HepG2 (cell line): ENCODE data around the gene ZIC4. TPM values are rescaled to one million over a fixed set of nuclear protein-coding genes. Genes with fewer than 3 reads are reported as not detected.

Experiments
- ATAC-seq: fragments of 200-7000 bp; cut with Tn5 transposase; 3 replicates; pipeline ENCODE4 v1.9.1; 2020; ENCODE audit warnings: mild to moderate bottlenecking, moderate library complexity
- BruUV-seq: library from RNA; stranded (reverse); fragments of 400-500 nt; replicated peaks from 2 replicates; lab custom pipeline; 2021; lab: Mats Ljungman, UMichigan
- CTCF ChIA-PET: fragments of 300-600 bp; formaldehyde crosslinking; extraction: SDS; loops from one replicate; lab custom pipeline; 2021; ENCODE audit warnings: low total read pairs, inconsistent platforms, low intra/inter-chr PET ratio; lab: Yijun Ruan, JAX
- POLR2A ChIA-PET: fragments of 350-600 bp; sonication (Branson Sonifier 250); formaldehyde crosslinking; loops from one replicate; lab custom pipeline; 2020; ENCODE audit warnings: antibody characterized with exemption, inconsistent platforms; lab: Yijun Ruan, JAX
- DNase-seq: peaks from one replicate; pipeline ENCODE4 v3.0.0-alpha.2; 2015; ENCODE audit warnings: low spot score
- FAIRE-seq: peaks from 3 replicates; lab custom pipeline; 2011; peaks lifted over from hg19 to GRCh38; lab: Jason Lieb, UNC
- H2AFZ ChIP-seq: one replicate; pipeline ENCODE4 v1.6.1; 2011; ENCODE audit warnings: low read length, inconsistent platforms
- H3K27ac ChIP-seq: fragments of 300-600 bp; 3 replicates; pipeline ENCODE4 v1.8.0; 2011; ENCODE audit warnings: mixed run types, mild to moderate bottlenecking, mixed read lengths, low read length, inconsistent platforms; ENCODE audit not compliant: insufficient read depth; ENCODE audit errors: extremely low read length
- H3K27me3 ChIP-seq, 2 experiments: fragments of 200-600 bp in 1 of 2; 2 replicates in 1 of 2; 3 replicates in 1 of 2; pipeline versions ENCODE4 v1.6.0 to v1.8.0; 2011; ENCODE audit warnings: low read length in 2 of 2, mild to moderate bottlenecking in 2 of 2, moderate library complexity in 2 of 2, inconsistent platforms in 1 of 2; ENCODE audit not compliant: insufficient read depth in 2 of 2, control insufficient read depth in 1 of 2
- H3K36me3 ChIP-seq, 2 experiments: fragments of 200-600 bp in 1 of 2; replicated peaks in 1 of 2; 2 replicates in 1 of 2; 3 replicates in 1 of 2; pipeline versions ENCODE4 v1.5.1 to v1.8.0; 2011; ENCODE audit warnings: low read length in 2 of 2, inconsistent platforms in 1 of 2; ENCODE audit not compliant: insufficient read depth in 2 of 2, control insufficient read depth in 1 of 2
- H3K4me1 ChIP-seq: 2 replicates; pipeline ENCODE4 v1.5.1; 2012; ENCODE audit warnings: low read length, inconsistent platforms; ENCODE audit not compliant: insufficient read depth
- H3K4me2 ChIP-seq: 2 replicates; pipeline ENCODE4 v1.6.0; 2011; ENCODE audit warnings: low read depth, low read length, inconsistent platforms
- H3K4me3 ChIP-seq, 3 experiments: fragments of 200-600 bp in 1 of 3; sonication (generic), shearing (Covaris generic) in 1 of 3; replicated peaks in 1 of 3; 2 replicates each; pipeline ENCODE4 v1.5.1; 2011 to 2016; ENCODE audit warnings: low read length in 3 of 3, inconsistent platforms in 2 of 3, low read depth in 2 of 3, mild to moderate bottlenecking in 2 of 3, control low read depth in 1 of 3, mixed read lengths in 1 of 3; ENCODE audit not compliant: insufficient read depth in 1 of 3
- H3K79me2 ChIP-seq: one replicate; pipeline ENCODE4 v1.6.1; 2011; ENCODE audit warnings: low read length, inconsistent platforms; ENCODE audit not compliant: insufficient read depth
- H3K9ac ChIP-seq: 2 replicates; pipeline ENCODE4 v1.6.0; 2011; ENCODE audit warnings: mild to moderate bottlenecking, low read depth, low read length, inconsistent platforms; ENCODE audit not compliant: insufficient read depth
- H3K9me3 ChIP-seq: 2 replicates; pipeline ENCODE4 v1.5.1; 2012; ENCODE audit warnings: mild to moderate bottlenecking, low read length
- H4K20me1 ChIP-seq: 2 replicates; pipeline ENCODE4 v1.6.0; 2011; ENCODE audit warnings: inconsistent platforms, mild to moderate bottlenecking, low read length, moderate library complexity; ENCODE audit not compliant: insufficient read depth
- ASH2L ChIP-seq: fragments of 300-600, 200-600 bp; sonication (generic); IDR thresholded peaks from 2 replicates; pipeline ENCODE4 v1.7.0; 2017; ENCODE audit warnings: low read depth, mild to moderate bottlenecking, moderate library complexity, mixed read lengths, low read length; ENCODE audit not compliant: insufficient read length
- HCFC1 ChIP-seq: fragments of 150-350 bp; IDR thresholded peaks from 2 replicates; pipeline ENCODE4 v1.6.1; 2014; ENCODE audit warnings: low read depth, low read length
- MED8 ChIP-seq: sonication (generic); formaldehyde crosslinking; IDR thresholded peaks from 2 replicates; pipeline ENCODE4 v1.8.1; 2023; ENCODE audit warnings: mild to moderate bottlenecking, missing genetic modification reagents; ENCODE audit not compliant: insufficient replicate concordance
- SMARCE1 ChIP-seq: fragments of 450-650 bp; IDR thresholded peaks from 2 replicates; pipeline ENCODE4 v1.6.1; 2017; ENCODE audit warnings: borderline replicate concordance
- TMF1 ChIP-seq: sonication (generic); formaldehyde crosslinking; IDR thresholded peaks from 2 replicates; pipeline ENCODE4 v1.8.1; 2022; ENCODE audit warnings: low read depth, missing genetic modification reagents
- U2AF1 ChIP-seq: fragments of 200-400 bp; formaldehyde crosslinking; optimal IDR thresholded peaks from 2 replicates; pipeline ENCODE3; 2017; ENCODE audit warnings: mild to moderate bottlenecking, low read depth, low read length
- ZMYM4 ChIP-seq: sonication (generic); formaldehyde crosslinking; IDR thresholded peaks from 2 replicates; pipeline ENCODE4 v1.8.1; 2023; ENCODE audit warnings: mild to moderate bottlenecking, missing genetic modification reagents
- ZNF891 ChIP-seq: sonication (generic); formaldehyde crosslinking; IDR thresholded peaks from 2 replicates; pipeline ENCODE4 v1.5.0; 2020; ENCODE audit warnings: mild to moderate bottlenecking, missing genetic modification reagents
- WGBS: methylation state at CpG from one replicate; pipeline ENCODE4 v1.1.6; 2017; ENCODE audit warnings: low lambda C conversion rate; 5-methylcytosine and 5-hydroxymethylcytosine counted together
- in situ Hi-C: cut with HindIII; loops from 2 replicates; pipeline ENCODE4 v1.10.0; 2017; ENCODE audit warnings: low pct_unique_long_range_greater_than_20kb; ENCODE audit not compliant: extremely low pct_ligation_motif_present
- intact Hi-C: fragments of 100-400 bp; cut with micrococcal nuclease; formaldehyde crosslinking; loops from one replicate; pipeline ENCODE4 v1.10.0; 2022; ENCODE audit not compliant: unreplicated experiment
- polyA plus RNA-seq, 8 experiments: library from polyadenylated mRNA; depleted of rRNA in 3 of 8; stranded (reverse) in 7 of 8; unstranded in 1 of 8; fragments of >200 nt; fragmentation: Illumina TruSeq in 4 of 8; extraction: Trizol in 4 of 8; gene quantifications; 2 replicates each; pipeline versions ENCODE4 v1.2.1 to v1.2.3, GENCODE V29; 2011 to 2016; ENCODE audit warnings: low read depth in 4 of 8, missing spikeins in 1 of 8, mixed read lengths in 1 of 8; ENCODE audit not compliant: insufficient read depth in 1 of 8
- total RNA-seq, 5 experiments: library from RNA; depleted of rRNA; stranded (reverse); fragments of >200 nt; fragmentation: Illumina TruSeq; extraction: Trizol; gene quantifications; 2 replicates each; pipeline ENCODE4 v1.2.3, GENCODE V29; 2016; ENCODE audit warnings: low read depth in 1 of 5
- TF ChIP-seq, protein P1 (sequence below): sonication (generic); formaldehyde crosslinking; IDR thresholded peaks from 2 replicates; pipeline ENCODE4 v1.5.0; 2020; ENCODE audit warnings: missing genetic modification reagents, mild to moderate bottlenecking, borderline replicate concordance
- TF ChIP-seq, protein P2 (sequence below): sonication (generic); formaldehyde crosslinking; IDR thresholded peaks from 2 replicates; pipeline ENCODE4 v1.4.0; 2020; ENCODE audit warnings: missing genetic modification reagents
- TF ChIP-seq, protein P3 (sequence below): IDR thresholded peaks from 2 replicates; pipeline ENCODE4 v1.6.1; 2012; ENCODE audit warnings: inconsistent platforms
- TF ChIP-seq, protein P4 (sequence below), 2 experiments: IDR thresholded peaks; 2 replicates each; pipeline ENCODE4 v1.6.1; 2011 to 2012; ENCODE audit warnings: low read length in 2 of 2, borderline replicate concordance in 1 of 2, low read depth in 1 of 2, mild to moderate bottlenecking in 1 of 2, moderate library complexity in 1 of 2

ZIC4 gene
- total and polyA plus RNA-seq, 2 of the 13 experiments (the other 11 are each of a cell fraction or from before 2014, with no cell fraction given): not detected

DNA sequence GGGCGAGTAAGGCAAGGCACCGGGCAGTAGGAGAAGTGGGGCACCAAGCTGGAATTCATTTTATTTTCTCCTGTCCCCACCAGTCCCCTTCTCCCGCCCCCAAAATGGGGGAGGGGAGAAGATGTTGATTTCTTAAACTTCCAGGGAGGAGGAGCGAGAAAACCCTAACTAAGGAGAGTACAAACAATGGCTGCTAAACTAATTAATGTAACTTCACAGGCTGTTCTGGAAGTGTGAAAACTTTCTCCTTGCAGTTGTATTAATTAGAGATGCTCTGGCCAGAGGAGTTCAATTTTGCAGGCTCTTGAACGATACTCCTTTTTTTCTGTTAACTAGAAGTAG lies 11.5 kb downstream of the ZIC4 start:
- H3K9me3 ChIP-seq: no peaks in the 10 kb centered on the region
- CTCF ChIA-PET: no interaction called here
- no peak overlapping the region for H3K4me3 ChIP-seq
- no peak overlapping the region for H3K27ac ChIP-seq
- peaks cover 1 to 20% of the 10 kb centered on the region in 2 experiments; a peak in 4 of 5 replicates for H3K27me3 ChIP-seq
- ATAC-seq (no peak), FAIRE-seq (no peak), DNase-seq (no peak)
- intact Hi-C loops (no loop called here), in situ Hi-C loops (no loop called here)
- H3K4me1 ChIP-seq: no peaks in the 10 kb centered on the region
- no peaks in the 10 kb centered on the region for H3K79me2 ChIP-seq
- no peak overlapping the region for H3K9ac ChIP-seq
- H4K20me1 ChIP-seq: no peaks in the 10 kb centered on the region
- no peak overlapping the region for H2AFZ ChIP-seq
- H3K4me2 ChIP-seq: no peak overlapping the region
- BruUV-seq: no TSS peak
- TF ChIP-seq U2AF1 (no peak), ZMYM4 (CRISPR knock-in tag) (no peak), SMARCE1 (no peak), ASH2L (no peak), HCFC1 (no peak), ZNF891 (no peak), TMF1 (no peak), MED8 (CRISPR knock-in tag) (no peak)
- TF ChIP-seq, protein P1, sequence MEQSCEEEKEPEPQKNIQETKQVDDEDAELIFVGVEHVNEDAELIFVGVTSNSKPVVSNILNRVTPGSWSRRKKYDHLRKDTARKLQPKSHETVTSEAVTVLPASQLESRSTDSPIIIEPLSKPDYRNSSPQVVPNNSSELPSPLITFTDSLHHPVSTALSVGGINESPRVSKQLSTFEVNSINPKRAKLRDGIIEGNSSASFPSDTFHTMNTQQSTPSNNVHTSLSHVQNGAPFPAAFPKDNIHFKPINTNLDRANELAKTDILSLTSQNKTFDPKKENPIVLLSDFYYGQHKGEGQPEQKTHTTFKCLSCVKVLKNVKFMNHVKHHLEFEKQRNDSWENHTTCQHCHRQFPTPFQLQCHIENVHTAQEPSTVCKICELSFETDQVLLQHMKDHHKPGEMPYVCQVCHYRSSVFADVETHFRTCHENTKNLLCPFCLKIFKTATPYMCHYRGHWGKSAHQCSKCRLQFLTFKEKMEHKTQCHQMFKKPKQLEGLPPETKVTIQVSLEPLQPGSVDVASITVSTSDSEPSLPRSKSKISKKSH: no peak
- TF ChIP-seq, protein P2, sequence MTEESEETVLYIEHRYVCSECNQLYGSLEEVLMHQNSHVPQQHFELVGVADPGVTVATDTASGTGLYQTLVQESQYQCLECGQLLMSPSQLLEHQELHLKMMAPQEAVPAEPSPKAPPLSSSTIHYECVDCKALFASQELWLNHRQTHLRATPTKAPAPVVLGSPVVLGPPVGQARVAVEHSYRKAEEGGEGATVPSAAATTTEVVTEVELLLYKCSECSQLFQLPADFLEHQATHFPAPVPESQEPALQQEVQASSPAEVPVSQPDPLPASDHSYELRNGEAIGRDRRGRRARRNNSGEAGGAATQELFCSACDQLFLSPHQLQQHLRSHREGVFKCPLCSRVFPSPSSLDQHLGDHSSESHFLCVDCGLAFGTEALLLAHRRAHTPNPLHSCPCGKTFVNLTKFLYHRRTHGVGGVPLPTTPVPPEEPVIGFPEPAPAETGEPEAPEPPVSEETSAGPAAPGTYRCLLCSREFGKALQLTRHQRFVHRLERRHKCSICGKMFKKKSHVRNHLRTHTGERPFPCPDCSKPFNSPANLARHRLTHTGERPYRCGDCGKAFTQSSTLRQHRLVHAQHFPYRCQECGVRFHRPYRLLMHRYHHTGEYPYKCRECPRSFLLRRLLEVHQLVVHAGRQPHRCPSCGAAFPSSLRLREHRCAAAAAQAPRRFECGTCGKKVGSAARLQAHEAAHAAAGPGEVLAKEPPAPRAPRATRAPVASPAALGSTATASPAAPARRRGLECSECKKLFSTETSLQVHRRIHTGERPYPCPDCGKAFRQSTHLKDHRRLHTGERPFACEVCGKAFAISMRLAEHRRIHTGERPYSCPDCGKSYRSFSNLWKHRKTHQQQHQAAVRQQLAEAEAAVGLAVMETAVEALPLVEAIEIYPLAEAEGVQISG (CRISPR knock-in tag): no peak
- TF ChIP-seq, protein P3, sequence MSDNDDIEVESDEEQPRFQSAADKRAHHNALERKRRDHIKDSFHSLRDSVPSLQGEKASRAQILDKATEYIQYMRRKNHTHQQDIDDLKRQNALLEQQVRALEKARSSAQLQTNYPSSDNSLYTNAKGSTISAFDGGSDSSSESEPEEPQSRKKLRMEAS: no peak
- TF ChIP-seq, protein P4, sequence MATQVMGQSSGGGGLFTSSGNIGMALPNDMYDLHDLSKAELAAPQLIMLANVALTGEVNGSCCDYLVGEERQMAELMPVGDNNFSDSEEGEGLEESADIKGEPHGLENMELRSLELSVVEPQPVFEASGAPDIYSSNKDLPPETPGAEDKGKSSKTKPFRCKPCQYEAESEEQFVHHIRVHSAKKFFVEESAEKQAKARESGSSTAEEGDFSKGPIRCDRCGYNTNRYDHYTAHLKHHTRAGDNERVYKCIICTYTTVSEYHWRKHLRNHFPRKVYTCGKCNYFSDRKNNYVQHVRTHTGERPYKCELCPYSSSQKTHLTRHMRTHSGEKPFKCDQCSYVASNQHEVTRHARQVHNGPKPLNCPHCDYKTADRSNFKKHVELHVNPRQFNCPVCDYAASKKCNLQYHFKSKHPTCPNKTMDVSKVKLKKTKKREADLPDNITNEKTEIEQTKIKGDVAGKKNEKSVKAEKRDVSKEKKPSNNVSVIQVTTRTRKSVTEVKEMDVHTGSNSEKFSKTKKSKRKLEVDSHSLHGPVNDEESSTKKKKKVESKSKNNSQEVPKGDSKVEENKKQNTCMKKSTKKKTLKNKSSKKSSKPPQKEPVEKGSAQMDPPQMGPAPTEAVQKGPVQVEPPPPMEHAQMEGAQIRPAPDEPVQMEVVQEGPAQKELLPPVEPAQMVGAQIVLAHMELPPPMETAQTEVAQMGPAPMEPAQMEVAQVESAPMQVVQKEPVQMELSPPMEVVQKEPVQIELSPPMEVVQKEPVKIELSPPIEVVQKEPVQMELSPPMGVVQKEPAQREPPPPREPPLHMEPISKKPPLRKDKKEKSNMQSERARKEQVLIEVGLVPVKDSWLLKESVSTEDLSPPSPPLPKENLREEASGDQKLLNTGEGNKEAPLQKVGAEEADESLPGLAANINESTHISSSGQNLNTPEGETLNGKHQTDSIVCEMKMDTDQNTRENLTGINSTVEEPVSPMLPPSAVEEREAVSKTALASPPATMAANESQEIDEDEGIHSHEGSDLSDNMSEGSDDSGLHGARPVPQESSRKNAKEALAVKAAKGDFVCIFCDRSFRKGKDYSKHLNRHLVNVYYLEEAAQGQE (IDR thresholded peaks at IDR 0.05; ENCODE audit: borderline replicate concordance in 1 of 2, low read depth in 1 of 2, low read length in 2 of 2): no peak
- POLR2A ChIA-PET: no interaction called here
- WGBS: 20% methylated on average over 5 of the region's 5 CpGs
- no peaks in the 10 kb centered on the region for H3K36me3 ChIP-seq
